ENCODE results near the gene CACNB2.
"Not testable (repeated sequence)": the region's sequence is repeated elsewhere in the genome, so short reads cannot be mapped to it uniquely, and the experiment has no call there.

Gene CACNB2

DNA sequence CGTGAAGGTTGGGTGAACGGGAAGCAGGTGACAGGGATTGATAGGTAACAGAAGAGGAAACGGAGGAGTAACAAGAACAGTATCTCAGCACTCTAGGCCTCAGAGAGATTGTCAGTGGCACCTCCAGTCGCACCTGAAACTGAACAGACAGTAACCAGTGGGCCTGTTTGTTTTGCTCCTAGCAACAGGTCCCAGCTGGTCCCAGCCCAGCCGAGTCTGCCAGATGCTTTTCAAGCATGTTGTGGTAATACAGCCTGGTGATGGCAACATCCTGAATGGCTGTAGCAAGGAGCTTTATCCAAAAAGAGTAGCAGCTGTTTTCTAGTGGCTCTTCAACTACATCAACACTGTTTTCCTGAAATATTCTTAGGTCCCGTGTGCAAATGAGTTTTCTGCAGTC lies 4.7 kb downstream of the CACNB2 start:
- DNase-seq, result no peak

DNA sequence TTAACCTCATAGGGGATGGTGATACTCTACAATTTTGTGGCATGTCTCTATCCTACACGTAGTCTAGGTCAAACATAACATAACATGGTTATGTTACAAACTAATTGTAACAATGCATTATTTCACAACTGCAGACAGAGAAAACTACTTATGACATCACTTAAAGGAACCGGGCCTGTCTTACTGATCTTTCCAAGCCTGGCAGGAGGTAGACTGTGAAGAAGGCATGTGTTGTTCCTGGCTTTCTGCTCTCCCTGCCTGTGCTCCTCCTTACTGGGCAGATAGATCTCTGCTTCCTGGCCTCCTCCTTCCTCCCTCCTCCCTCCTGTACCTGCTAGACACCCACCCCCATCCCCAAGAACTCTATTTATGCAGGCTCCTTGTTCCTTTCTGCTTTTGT lies 5.4 kb downstream of the CACNB2 start:
- no peak for DNase-seq

DNA sequence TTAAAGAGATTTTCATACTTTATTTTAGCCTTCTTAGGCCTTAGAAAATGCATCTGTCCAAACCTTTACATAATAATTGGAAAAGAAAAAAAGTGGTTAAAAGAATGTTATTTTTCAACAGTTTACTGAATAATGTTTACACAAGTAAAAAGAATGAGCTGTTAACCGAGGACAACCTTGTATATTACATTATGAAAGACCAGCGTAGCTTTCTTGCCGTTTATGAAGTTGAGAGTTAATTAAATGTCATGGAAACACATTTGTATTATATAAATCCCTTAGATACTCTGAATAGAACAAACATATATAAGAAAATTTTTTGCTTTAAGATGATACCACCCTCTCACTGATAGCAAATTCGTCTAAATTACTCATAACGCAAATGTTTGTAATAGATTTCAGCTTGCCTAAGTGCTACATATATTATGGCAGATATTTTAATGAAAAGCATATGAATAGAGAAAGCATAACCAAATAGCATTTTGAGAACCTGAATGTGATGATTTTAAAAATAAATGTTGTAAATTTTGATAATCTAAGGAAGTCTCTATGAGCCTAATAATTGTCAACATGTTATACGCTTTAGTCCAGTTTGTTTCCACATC lies 9.1 kb downstream of the CACNB2 start:
- DNase-seq, result no peak

DNA sequence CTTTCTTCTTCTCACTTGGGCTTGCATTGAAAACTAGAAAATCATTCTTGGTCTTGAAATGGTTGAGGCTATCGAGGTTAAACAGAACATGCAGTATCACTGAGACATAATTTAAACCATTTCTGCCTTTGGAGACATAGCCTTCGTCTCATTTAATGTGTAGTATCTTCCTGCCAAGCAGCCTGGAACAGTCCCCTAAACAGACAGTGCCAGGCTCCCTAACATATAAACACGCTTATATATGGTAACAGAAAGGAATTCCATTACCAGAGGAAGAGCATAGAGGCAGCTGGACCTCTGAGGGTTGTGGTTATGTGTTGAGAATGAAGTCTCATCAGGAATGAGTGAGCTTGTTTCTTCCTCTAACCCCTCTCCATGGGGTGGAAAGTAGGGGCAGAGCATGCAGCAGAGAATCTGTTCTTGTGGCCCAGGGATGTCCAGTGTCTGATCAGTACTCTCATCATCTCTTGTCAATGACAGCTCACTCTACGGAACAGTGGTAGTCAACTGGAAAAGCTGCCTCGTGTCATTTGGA lies 11.2 kb downstream of the CACNB2 start:
- DNase-seq, result no peak

DNA sequence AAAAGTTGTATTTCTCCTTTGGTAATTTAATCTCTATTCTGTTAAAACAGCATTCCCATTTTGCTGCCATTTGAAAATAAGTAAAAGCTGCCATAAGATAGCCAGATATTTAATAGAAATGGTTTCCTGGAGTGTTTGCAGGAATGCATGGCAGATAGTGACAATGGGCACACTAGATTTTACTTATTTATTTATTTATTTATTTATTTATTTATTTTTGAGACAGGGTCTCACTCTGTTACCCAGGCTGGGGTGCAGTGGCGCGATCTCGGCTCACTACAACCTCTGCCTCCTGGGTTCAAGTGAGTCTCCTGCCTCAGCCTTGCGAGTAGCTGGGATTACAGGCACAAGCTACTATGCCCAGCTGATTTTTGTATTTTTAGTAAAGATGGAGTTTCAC lies 13.2 kb downstream of the CACNB2 start:
- not testable (repeated sequence) for DNase-seq

DNA sequence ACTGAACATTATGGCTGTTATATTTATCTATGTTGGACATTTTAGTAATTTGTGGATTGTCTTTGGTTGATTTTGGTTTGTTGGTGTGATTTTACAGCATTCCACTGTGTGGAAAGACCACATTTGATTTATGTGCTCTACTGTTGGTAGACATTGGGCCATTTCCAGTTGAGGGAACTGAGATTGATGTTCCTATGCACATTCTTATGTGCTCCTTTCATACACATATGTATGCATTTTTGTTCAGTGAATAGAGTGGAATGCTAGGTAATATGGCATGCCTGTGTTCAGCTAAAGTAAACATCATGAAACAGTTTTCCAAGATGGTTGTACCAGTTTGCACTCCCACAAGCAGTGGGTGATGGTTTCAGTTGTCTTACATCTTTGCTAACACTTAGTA lies 15.1 kb downstream of the CACNB2 start:
- DNase-seq, result no peak

DNA sequence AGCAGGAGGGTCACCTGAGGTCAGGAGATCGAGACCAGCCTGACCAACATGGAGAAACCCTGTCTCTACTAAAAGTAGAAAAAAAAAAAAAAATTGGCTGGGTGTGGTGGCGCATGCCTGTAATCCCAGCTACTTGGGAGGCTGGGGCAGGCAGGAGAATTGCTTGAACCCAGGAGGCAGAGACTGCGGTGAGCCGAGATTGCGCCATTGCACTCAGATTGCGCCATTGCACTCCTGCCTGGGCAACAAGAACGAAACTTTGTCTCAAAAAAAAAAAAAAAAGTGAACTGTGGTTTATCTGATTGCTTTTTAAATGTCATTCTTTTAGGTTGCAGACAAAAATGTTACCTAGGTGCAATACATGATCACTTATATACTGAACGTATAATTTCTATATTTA lies 16.6 kb downstream of the CACNB2 start:
- DNase-seq, result not testable (repeated sequence)

DNA sequence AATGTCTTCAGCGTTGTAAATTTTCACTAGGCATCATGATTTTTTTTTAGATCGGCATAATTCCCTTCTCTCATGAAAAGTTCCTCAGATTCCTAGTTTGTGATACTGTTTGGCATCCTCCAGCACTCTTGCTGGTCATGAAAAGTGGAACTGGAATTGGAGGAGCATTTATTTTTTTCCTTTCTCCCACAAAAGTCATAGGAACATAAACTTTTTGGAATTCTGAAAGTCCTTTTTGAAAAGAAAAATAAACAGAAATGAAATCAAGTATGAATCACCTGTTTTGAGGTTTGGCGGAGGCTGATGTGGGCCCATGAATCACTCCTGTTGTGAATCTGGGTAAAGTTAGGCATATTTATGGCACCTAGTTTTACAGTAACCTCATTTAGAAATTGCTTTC lies 17.7 kb downstream of the CACNB2 start:
- no peak for DNase-seq

DNA sequence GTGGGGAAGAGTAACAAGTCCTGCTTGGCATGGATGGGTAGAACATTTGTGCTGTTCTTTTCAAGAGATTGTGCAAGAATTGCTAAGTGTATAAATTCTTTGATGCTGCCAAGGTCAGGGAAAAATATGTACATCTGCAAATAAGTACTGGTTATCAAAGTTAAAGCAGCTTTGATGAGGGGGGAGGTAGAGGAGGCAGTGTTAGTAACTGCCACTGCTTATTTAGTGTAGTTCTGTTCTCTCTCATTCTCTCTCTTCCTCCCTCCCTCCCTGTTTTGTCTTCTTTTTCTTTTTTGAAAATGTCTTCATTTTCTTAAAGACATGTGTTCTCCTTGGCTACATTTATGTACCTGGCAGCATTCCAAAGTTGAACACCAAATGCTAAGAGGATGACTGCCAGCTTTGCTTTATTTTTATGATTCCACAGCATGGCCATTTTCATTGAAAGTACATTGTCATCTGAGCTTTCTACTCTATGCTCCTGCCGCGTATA lies 18.6 kb downstream of the CACNB2 start:
- DNase-seq, result no peak

DNA sequence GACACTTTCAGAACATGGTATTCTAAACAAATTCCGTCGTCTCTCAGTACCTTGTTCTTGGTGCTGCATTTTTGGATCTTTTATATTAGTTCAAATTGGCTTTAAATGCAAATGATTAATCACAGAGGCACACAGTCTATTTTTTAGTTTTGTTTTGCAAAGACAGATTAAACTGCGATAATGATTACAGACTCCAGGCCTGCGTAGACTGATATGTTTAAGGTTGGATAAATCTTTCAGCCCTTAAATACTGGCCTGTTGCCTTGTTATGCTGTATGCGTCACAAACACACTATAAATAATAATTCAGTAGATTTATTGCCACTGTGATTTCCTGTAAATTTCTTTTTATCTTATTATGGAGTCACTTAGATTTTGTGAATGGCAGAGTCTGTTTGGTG lies 19.3 kb downstream of the CACNB2 start:
- DNase-seq, result no peak

DNA sequence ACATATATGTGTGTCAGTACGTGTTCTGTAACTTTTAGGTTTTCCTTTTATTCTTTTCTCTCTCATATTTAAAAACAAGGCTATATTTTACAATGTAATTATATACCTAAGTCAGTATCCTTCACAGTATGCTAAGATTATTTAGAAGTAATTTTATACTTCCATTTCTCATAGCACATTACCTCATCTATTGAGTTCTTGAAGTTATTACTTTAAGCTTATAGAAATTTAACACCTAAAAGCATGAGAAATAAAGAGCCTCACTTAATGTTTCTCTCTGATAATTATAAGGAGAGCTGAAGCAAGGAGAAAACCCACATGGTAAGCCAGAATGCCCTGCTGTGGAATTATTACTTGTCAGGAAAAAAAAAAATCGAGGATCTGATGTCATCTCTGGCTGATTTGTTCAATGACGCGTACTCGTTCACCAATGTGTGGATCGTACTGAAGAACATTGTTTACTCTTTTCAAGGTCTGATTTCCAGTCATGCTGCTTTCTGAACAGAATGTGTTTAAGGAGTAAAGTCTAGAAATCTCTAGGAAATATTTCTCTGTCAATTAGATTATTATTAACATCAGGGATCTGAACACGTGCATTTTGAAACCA lies 21.9 kb downstream of the CACNB2 start:
- DNase-seq, result no peak

DNA sequence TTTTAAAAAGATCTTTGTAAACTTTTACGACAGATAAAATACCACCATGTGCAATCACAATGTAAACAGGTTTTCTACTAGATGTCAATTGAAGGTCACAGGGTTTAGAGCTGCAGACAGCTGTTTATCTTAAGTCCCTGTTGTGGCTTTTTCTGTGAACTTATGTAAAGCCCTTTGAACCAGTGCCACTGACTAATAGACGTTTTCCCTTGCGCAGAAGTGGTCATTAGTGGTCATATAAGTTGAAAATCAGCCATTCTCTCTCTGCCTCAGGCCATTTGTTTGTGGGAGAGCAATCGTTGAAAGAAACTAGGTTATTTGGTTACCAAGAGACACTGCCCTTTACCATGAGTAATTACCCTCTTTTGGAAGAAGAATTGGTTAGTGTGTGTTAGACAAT lies 23.9 kb downstream of the CACNB2 start:
- DNase-seq, result no peak

DNA sequence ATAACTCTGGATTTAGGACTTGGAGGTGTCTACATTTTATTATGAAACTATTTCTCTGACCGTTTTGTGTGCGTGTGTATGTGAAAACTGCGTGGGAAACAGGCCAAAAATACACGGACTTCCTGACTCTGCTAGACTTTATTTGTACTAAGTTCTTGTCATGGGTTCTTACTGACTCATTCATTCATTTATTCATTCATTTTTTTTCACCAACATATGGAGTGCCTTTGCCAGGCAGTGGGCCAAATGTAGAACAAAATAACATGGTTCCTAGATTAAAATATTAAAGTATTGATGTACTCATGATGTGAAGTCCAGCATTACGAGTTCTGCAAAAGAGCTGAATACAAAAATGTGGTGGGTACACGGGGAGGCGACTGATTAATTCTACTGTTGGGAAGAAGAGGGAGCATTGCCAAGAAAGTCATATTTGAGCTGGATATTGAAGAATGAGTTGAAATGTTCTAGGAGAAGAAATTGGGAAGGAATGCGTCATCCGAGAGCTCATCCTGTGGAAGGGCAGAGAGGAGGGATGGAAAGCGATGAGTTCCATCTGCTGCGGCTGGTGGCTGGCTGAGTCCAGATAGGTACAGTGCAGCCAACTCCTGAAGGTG lies 24.6 kb downstream of the CACNB2 start:
- no peak for DNase-seq

DNA sequence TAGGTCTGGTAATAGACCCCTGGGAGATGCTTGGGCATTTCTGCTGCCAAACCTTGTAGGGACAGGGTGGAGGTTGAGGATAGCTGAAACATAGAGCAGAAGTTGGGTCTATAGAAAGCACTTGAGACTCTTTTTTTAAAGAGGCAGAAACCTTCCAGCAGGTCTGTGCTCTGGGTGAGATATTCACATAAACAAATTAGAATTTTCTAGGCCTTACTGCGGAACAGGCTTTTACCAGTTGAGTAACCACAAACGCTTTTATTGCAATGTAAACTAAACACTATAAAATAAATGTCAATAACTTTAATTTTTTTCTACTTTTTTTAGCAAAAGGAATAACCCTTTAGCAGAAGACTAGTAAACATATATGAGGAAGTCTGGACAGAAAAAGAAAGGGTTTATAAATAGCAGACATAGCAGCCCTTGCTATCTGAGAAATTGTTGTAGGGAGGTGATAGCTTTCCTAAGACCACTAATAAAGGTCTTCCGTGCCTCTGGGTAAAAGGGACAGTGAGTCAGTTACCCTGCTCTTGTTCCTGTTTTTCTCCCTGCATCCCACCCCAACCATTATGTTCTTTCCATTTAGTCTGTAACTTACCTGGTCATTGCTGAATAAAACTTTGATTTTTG lies 38.7 kb downstream of the CACNB2 start:
- DNase-seq, result no peak

DNA sequence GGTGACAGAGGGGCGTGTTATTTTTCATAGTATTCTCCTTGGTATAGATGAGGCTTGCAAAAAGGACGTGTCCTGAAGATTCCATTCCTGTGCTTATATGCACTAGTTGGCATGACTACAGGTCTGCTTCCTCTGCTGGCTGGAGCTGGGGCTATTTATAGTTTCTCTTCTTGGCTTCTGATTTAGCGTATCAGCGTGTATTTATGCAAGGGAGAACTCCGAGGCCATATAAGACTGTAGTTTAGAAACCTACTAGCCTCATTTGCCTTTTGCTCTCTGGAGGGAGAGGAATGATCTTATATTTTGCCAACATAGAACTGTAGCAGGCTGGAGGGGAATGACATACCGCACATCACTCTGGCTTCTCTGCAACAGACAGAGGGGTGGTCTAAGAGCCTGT lies 39.7 kb downstream of the CACNB2 start:
- no peak for DNase-seq

DNA sequence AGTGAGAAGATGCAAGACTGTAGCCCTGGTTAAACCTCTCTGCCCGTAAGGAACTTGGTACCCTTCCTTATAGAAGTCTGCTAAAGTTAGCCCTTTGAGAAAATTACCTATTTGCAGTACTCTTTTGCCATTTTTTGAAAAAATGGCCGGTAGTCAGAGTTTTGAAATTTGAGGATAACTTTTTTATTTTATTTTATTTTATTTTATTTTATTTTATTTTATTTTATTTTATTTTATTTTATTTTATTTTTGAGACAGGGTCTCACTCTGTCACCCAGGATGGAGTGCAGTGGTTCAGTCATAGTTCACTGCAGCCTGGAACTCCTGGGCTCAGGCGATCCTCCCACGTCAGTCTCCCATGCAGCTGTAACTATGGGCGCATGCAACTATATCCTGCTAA lies 41.2 kb downstream of the CACNB2 start:
- DNase-seq, result not testable (repeated sequence)

DNA sequence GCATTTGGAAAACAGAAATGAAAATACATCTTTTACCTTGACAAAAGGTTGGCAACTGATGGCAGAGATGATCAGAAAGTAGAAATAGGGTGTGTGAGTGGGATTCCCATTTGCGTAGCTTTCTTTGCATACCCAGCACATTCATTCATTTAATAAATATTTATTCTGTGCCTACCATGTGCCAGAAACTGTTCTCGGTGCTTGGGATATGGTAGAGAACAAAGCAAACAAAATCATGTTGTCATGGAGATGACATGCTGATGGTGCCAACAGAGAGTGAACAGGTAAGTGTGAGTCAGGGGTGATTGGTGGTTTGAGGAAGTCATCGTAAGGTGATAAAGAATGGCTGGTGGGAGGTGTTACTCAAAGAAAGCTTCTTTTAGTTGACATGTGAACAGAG lies 45.4 kb downstream of the CACNB2 start:
- no peak for DNase-seq

DNA sequence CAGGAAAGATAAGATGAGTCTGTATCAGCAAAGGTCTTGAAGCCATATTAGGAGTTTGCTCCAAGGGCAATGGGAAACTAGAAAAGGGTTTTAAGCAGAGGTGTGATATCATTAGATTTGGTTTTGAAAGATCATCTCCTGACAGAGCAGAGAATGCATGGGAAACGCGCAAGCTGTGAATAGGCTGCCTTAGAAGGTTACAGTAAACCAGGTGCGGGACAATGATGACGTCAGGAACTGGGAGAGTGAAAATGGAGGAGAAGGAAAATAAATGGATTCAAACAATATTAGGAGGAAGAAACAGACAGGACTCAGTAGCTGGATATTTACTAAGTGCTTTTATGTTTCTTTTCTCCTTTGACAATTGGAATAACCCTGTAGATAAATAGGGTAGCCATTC lies 50.6 kb downstream of the CACNB2 start:
- no peak for DNase-seq

DNA sequence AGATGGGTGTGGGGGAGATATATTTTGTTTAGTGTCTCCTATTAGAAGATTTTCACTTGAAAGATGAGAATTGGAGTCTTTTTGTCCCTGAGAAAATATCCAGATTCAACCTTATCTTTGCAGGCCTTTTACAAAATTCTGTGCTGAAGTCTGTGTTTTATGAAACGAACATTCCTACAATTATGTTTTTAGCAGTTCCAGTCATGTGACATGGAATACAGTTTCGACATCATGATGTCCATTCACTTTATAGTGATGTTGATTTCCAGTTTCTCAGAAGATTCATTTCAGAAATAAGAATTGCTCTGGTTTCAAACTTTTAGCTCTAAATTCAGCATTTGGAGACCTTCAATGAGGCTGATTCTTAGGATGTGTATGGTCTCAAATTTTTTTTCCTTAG lies 54.4 kb downstream of the CACNB2 start:
- DNase-seq, result no peak

DNA sequence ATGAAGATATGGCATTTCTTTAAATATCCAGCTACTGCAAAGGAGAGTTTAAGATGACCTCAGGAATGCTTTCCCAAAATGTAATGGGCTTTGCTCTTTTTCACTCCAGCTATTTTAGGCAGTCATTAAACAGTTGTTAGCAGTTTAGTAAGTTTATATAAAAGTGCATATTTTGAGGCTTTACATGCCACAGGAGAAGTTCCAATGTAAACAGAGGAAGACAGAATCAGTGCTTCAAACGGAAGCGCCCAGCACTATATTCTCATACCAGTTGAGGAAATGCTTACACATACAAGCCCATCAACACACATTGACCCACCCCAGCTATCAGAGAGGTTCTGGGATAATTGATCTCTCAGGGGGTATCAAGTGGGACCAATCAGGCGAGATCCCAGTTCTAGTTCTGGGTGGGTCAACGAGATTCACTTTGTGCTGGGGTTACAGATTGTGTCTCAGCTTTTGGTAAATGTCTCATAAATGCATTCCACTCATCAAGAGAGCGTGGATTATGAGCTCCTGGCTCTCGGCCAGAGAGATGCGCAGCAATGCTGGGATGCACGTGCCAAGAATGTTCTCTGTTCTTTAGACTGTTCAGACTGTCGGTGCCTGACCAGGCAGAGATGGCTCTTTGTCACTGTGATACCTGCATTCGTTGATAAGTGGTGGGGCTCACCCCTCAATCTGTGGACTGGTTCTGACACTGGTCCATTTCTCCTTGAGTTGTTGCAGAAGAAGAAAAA lies 55.0 kb downstream of the CACNB2 start:
- no peak for DNase-seq

DNA sequence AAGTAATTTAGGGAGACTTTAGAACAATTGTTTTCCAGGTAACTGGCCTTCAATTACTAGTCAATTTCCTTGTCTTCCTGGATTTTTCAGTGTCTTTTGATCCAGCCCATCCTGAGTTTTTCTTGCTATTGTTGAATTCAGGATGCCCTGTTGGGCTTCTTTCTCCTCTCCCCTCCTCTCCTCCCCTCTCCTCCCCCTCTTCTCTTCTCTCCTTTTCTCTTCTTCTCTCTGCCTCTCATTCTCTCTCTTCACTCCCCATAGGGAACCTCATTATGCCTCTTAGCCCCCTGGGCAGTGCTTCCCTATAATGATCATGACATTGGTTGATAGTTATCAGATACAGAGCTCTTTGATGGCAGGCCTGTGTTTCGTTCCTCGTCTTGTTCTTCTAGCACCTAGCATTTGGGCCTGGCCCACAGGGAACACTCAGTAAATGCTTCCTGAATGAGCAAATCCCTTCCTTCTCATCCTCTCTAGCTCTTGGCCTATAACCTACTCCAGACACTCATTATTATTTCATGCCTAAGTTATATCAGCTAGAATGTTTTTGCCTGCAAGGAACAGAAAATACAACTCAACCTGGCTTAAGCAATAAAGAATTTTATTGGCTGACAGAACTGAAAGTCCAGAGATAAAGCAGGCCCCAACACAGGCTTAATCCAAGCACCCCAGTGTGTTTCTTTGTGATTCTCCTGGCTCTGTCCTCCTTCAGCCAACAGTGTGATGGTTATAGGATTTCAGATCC lies 56.8 kb downstream of the CACNB2 start:
- DNase-seq, result no peak

DNA sequence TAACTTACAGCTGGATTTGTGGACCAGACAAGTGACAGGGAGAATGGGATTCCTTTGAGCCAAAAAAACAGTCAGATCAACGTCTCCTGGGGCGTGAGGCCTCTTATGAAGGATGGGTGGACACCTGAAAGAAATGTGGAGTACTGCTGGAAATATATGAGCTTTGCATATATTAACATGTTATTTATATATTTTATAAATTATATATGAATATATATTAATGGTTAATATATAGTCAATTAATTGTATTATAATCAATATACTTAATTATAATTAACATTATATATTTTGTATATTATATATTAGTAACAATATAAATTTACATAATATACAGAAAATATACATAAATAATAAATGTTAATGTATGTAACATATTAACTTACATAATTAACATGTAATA lies 57.5 kb downstream of the CACNB2 start:
- DNase-seq, result no peak

All from right kidney (tissue), 1 donor.